COLO668 (cell line): ENCODE results near the gene AMOT.

Experiments
- DNase-seq: peaks from one replicate; lab custom pipeline; 2025; ENCODE audit not compliant: unreplicated experiment; lab: John Stamatoyannopoulos, UW

AMOT gene

GRCh38 chrX:112746812-112747595 is 93.6 kb downstream of the AMOT start:
- no peak for DNase-seq

GRCh38 chrX:112738347-112739033 is 102.1 kb downstream of the AMOT start:
- DNase-seq = no peak

- no peak for DNase-seq
Observed at GRCh38 chrX:112736310-112736709, 104.3 kb downstream of the AMOT start.

- no peak for DNase-seq
Observed at GRCh38 chrX:112735147-112735546, 105.5 kb downstream of the AMOT start.

GRCh38 chrX:112734290-112734689 is 106.3 kb downstream of the AMOT start:
- no peak for DNase-seq

- no peak for DNase-seq
Observed at GRCh38 chrX:112731793-112732192, 108.8 kb downstream of the AMOT start.
